ENCODE results near the gene FCHSD1.

GRCh38 chr5:141608557-141608956 is 42.7 kb downstream of the FCHSD1 start:
- TF ChIP-seq, protein P1, sequence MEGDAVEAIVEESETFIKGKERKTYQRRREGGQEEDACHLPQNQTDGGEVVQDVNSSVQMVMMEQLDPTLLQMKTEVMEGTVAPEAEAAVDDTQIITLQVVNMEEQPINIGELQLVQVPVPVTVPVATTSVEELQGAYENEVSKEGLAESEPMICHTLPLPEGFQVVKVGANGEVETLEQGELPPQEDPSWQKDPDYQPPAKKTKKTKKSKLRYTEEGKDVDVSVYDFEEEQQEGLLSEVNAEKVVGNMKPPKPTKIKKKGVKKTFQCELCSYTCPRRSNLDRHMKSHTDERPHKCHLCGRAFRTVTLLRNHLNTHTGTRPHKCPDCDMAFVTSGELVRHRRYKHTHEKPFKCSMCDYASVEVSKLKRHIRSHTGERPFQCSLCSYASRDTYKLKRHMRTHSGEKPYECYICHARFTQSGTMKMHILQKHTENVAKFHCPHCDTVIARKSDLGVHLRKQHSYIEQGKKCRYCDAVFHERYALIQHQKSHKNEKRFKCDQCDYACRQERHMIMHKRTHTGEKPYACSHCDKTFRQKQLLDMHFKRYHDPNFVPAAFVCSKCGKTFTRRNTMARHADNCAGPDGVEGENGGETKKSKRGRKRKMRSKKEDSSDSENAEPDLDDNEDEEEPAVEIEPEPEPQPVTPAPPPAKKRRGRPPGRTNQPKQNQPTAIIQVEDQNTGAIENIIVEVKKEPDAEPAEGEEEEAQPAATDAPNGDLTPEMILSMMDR (IDR thresholded peaks at IDR 0.05): no peak
- no peak for TF ChIP-seq POLR2A (IDR thresholded peaks at IDR 0.05)
